ENCODE measurements around the gene AHDC1.
"Not testable (repeated sequence)": the region's sequence is repeated elsewhere in the genome, so short reads cannot be mapped to it uniquely, and the experiment has no call there.

Gene AHDC1

GRCh38 chr1:27557596-27558340, 46.2 kb downstream of the AHDC1 start:
- peak overlapping the region in 1 of 2 donors; percentile 5 for H3K4me3 Mint-ChIP-seq
- H3K27ac Mint-ChIP-seq = no peak overlapping the region
- no peaks in the 10 kb centered on the region for H3K9me3 Mint-ChIP-seq
- H3K36me3 Mint-ChIP-seq = peaks cover 2 to 3% of the 10 kb centered on the region in 2 donors
- ATAC-seq (replicated peaks) = peak in 1 of 2 donors; percentile 10
- H3K4me1 Mint-ChIP-seq = peaks cover 40 to 57% of the 10 kb centered on the region in 2 donors
- no peak for DNase-seq
- no peaks in the 10 kb centered on the region for H3K27me3 Mint-ChIP-seq

GRCh38 chr1:27556781-27557595, 47.0 kb downstream of the AHDC1 start:
- peak; percentile 53 for DNase-seq
- Mint-ChIP-seq H3K4me1 (peaks cover 33 to 49% of the 10 kb centered on the region in 2 donors), H3K4me3 (peak overlapping the region; percentile 3 to 5), H3K27me3 (no peaks in the 10 kb centered on the region), H3K27ac (peak overlapping the region; percentile 26), H3K36me3 (peaks cover 2 to 7% of the 10 kb centered on the region in 2 donors), H3K9me3 (no peaks in the 10 kb centered on the region)
- ATAC-seq (replicated peaks) = peak; percentile 80 to 81

DNA sequence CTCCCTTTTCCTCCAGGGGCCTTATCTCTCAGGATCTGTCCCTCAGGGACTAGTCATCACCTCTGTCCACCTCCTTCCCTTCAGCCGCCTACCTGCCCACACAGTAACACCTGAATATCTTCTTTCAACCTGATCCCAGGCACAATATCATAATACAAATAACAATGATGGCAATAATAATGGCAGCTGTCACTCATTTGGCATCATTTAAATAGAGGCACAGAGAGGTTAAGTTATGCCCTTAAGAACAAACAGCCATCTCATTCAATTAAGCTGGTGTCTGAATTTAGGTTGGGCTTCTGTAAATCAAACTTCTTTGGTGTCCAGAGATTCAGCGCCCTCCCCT, 47.5 kb downstream of the AHDC1 start:
- H3K27ac Mint-ChIP-seq = peak overlapping the region; percentile 89
- DNase-seq (no peak), ATAC-seq (replicated peaks) (peak; percentile 2 to 5)
- H3K27me3 Mint-ChIP-seq = no peaks in the 10 kb centered on the region
- H3K4me1 Mint-ChIP-seq = peaks cover 29 to 43% of the 10 kb centered on the region in 2 donors
- no peaks in the 10 kb centered on the region for H3K9me3 Mint-ChIP-seq
- H3K36me3 Mint-ChIP-seq = peaks cover 3 to 9% of the 10 kb centered on the region in 2 donors
- H3K4me3 Mint-ChIP-seq = peak overlapping the region; percentile 5 to 38

- DNase-seq = no peak
Observed at GRCh38 chr1:27555700-27556424, 48.1 kb downstream of the AHDC1 start.

DNA sequence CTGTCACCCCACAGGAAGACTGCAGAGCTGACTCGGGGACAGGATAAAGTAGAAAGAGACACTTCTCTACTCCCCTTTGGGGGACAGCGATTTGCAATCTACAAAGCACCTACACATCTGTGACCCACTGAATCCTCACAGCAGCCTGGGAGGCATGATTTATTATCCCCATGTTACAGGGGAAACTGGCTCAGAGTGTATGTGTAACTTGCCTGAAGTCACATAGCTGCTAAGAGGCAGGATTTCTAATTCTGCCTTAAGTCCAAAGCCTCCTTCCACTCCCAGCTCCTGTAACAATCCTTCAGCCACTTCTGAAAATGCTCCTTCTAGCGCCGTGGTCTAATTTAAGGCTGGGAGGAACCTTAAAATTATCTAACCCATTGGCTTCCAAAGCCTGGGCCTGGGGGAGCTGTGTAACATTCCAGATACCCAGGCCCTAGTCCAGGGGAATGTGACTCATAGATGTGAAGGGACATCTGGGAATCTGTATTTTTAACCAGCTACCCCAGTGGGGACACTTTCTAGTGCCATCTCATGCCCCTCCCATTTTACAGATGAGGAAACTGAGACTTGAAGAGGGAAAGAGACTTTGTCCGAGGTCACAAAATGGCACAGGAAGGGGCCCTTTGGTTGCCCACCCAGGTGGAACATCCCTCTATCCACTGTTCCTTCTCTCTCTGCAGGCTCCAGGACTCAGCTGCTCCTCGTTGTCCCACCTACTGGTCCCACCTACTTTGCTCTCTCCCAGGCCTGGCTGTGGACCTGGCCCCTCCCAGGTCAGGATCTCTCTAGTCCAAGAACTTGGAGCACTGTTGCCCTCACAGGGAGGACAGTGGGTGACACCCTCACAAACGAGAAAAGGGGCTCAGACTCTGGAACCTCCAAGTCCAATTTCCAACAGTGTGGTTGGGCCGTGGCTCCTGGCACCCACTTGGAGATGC, 48.9 kb downstream of the AHDC1 start:
- Mint-ChIP-seq H3K4me3 (no peak overlapping the region), H3K9me3 (no peaks in the 10 kb centered on the region), H3K36me3 (peaks cover 10 to 12% of the 10 kb centered on the region in 2 donors), H3K27ac (no peak overlapping the region), H3K27me3 (no peaks in the 10 kb centered on the region), H3K4me1 (peaks cover 24 to 36% of the 10 kb centered on the region in 2 donors)
- ATAC-seq (replicated peaks) (no peak), DNase-seq (no peak)

More at GRCh38 chr1:27555700-27556424, 48.1 kb downstream of the AHDC1 start:
- no peaks in the 10 kb centered on the region for H3K9me3 Mint-ChIP-seq
- peak overlapping the region; percentile 89 for H3K27ac Mint-ChIP-seq
- peaks cover 28 to 42% of the 10 kb centered on the region in 2 donors for H3K4me1 Mint-ChIP-seq
- H3K27me3 Mint-ChIP-seq = no peaks in the 10 kb centered on the region
- H3K36me3 Mint-ChIP-seq = peaks cover 8 to 11% of the 10 kb centered on the region in 2 donors
- ATAC-seq (replicated peaks) = peak; percentile 58 to 60
- H3K4me3 Mint-ChIP-seq = peak overlapping the region; percentile 11 to 38

DNA sequence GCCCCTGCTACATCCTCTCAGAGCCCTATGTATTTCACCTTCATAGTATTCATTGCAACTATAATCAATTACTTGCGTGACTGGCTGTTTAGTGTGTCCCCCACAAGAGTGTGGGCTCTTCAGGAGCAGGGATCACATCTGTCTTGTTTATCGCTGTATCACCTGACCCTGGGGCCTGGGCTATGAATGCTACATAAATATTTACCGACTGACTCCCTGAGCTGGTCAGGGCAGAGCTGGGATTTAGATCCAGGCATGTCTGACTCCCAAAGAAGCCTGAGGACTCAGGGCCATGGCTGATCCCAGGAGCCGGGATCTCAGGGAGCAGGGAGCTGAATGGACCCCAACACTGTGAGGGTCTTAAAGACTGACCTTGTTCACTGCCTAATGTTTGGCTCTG, 49.7 kb downstream of the AHDC1 start:
- Mint-ChIP-seq H3K27ac (no peak overlapping the region), H3K4me1 (peaks cover 24 to 36% of the 10 kb centered on the region in 2 donors), H3K4me3 (no peak overlapping the region), H3K36me3 (peaks cover 13 to 17% of the 10 kb centered on the region in 2 donors), H3K9me3 (no peaks in the 10 kb centered on the region), H3K27me3 (no peaks in the 10 kb centered on the region)
- ATAC-seq (replicated peaks) (no peak), DNase-seq (no peak)

- not testable (repeated sequence) for ATAC-seq (replicated peaks); H3K27ac Mint-ChIP-seq
- H3K4me1 Mint-ChIP-seq = peaks cover 24 to 36% of the 10 kb centered on the region in 2 donors
Observed at GRCh38 chr1:27553823-27554222, 50.1 kb downstream of the AHDC1 start.

DNA sequence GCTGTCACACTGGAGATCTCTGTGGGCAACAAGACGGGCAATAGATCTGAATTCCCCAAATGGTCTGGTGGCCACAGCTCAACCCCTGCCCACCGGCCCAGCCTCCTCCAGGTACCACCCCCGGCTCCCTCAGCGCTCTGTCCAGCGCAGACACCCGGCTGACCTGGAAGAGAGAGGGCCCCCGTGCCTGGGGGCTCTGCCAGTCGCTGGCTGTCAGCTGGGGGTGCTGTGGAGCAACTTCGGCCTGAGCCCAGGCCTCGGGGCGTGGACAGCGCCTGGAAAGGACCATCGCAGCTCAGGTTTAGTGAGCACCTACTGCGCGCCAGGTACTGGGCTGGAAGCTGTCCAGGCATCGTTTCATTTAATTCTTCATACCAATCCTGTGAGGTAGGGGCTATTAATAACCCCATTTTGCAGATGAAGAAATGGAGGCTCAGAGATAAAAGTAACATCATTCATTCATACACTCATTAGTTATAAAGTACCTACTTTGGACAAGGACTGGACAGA, 51.0 kb downstream of the AHDC1 start:
- Mint-ChIP-seq H3K27ac (no peak overlapping the region), H3K4me3 (no peak overlapping the region), H3K9me3 (no peaks in the 10 kb centered on the region), H3K36me3 (peaks cover 18 to 20% of the 10 kb centered on the region in 2 donors), H3K4me1 (peaks cover 24 to 35% of the 10 kb centered on the region in 2 donors), H3K27me3 (no peaks in the 10 kb centered on the region)
- DNase-seq (no peak), ATAC-seq (replicated peaks) (no peak)

More at GRCh38 chr1:27553823-27554222, 50.1 kb downstream of the AHDC1 start:
- not testable (repeated sequence) for H3K4me3 Mint-ChIP-seq, DNase-seq, H3K27me3 Mint-ChIP-seq, H3K9me3 Mint-ChIP-seq
- H3K36me3 Mint-ChIP-seq = peaks cover 14 to 17% of the 10 kb centered on the region in 2 donors

DNA sequence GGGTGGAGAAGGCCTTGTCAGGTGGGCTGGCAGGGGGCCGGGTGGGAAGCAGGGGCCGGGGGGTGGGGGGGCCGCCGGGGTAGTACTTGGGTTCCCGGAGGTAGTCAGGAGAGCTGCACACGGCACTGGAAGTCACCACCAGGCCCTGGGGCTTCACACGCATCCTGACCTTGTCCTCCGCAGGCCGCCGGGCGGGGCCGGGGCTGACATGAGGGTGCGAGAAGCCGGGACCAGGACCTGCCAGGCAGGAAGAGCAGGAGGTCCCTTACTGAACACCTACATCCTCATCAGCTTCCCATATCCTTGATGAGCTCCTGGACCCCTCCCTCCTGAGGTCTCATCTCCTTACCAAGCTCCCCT, 52.0 kb downstream of the AHDC1 start:
- no peaks in the 10 kb centered on the region for H3K9me3 Mint-ChIP-seq
- peak overlapping the region; percentile 20 for H3K27ac Mint-ChIP-seq
- H3K4me3 Mint-ChIP-seq = no peak overlapping the region
- DNase-seq (no peak), ATAC-seq (replicated peaks) (no peak)
- peaks cover 18 to 23% of the 10 kb centered on the region in 2 donors for H3K36me3 Mint-ChIP-seq
- H3K4me1 Mint-ChIP-seq = peaks cover 15 to 26% of the 10 kb centered on the region in 2 donors
- no peaks in the 10 kb centered on the region for H3K27me3 Mint-ChIP-seq

DNA sequence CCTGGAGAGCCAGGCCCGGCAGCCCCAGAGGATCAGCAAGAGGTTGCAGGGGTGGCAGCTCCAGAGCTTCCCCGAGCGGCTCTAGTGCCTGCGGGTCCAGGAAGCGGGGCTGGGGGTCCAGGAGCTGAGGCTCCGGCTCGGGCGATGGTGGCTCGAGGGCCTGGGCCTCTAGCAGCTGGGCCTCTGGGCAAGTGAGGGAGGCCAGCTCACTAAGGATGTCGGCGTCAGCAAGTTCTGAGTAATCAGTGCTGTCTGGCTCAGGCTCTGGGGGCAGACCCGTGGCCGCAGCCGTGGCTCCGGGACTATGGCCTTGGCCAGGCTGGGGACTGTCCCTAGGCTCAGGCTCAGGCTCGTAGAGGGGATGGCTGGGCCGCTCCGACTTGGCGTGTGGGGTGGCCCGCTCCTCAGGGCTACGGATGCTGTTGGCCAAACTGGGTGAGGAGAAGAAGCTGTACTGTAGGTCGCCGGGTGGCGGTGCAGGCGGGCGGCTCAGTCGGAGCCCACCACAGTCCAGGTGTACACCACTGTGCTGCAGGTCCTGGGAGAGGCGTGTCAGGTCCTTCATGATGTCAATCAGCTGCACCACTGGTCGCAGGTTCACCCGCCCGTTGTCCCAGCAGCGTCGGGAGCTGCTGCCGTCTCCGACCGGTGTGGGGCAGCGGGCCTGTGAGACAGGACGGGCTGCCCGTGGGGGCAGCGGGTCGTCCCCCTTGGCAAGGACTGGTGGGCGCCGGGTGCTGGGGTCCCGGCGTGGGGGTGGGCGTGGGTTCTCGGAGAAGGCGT, 52.6 kb downstream of the AHDC1 start:
- ATAC-seq (replicated peaks) (no peak), DNase-seq (no peak)
- no peak overlapping the region for H3K27ac Mint-ChIP-seq
- H3K27me3 Mint-ChIP-seq = no peaks in the 10 kb centered on the region
- no peaks in the 10 kb centered on the region for H3K9me3 Mint-ChIP-seq
- H3K4me3 Mint-ChIP-seq = no peak overlapping the region
- H3K4me1 Mint-ChIP-seq = peaks cover 11 to 26% of the 10 kb centered on the region in 2 donors
- peaks cover 21 to 27% of the 10 kb centered on the region in 2 donors for H3K36me3 Mint-ChIP-seq

DNA sequence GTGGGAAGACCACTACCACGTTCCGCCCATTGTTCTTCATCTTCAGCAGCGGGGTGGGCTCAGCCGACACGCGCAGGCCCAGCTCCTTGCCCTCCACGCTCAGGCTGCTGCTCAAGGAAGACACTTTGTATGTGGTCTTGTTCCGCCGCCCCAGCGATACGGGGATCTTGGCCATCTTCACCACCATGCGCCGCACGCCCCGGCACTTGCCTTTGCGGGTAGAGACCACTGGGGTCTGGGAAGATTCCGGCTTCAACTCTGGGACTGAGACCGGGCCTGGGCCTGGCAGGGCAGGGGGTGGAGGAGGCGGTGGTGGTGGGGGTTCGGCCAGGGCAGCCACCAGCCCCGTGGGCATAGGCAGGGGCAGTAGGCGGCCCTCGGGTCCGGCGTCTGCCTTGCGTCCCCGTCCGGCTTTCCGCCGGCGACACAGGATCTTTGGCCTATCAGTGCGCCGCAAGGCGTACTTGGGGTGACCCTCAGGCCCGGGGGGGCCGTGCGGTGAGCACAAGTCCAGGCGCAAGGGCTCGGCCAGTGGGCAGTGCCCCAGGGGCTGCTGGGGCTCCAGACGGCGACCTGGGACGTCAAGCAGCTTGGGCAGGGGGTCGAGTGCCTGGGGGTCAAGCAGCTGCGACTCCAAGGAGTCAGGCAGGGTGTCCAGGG, 53.3 kb downstream of the AHDC1 start:
- ATAC-seq (replicated peaks) (no peak), DNase-seq (no peak)
- Mint-ChIP-seq H3K9me3 (no peaks in the 10 kb centered on the region), H3K36me3 (peaks cover 21 to 27% of the 10 kb centered on the region in 2 donors), H3K4me3 (no peak overlapping the region), H3K4me1 (peaks cover 5 to 19% of the 10 kb centered on the region in 2 donors), H3K27me3 (no peaks in the 10 kb centered on the region), H3K27ac (no peak overlapping the region)

GRCh38 chr1:27549807-27550408, 54.0 kb downstream of the AHDC1 start:
- Mint-ChIP-seq H3K27me3 (no peaks in the 10 kb centered on the region), H3K36me3 (peaks cover 21 to 30% of the 10 kb centered on the region in 2 donors), H3K4me1 (peaks cover 2 to 11% of the 10 kb centered on the region in 2 donors)

More at GRCh38 chr1:27549807-27550408, 54.0 kb downstream of the AHDC1 start:
- Mint-ChIP-seq H3K9me3 (no peaks in the 10 kb centered on the region), H3K27ac (no peak overlapping the region), H3K4me3 (no peak overlapping the region)
- DNase-seq (no peak), ATAC-seq (replicated peaks) (no peak)
